GM12875 (cell line): ENCODE data around the gene ABHD4.
"Not testable (repeated sequence)": the region's sequence is repeated elsewhere in the genome, so short reads cannot be mapped to it uniquely, and the experiment has no call there.

Experiments
- H3K4me3 ChIP-seq: one replicate; pipeline ENCODE4 v1.5.1; 2011; ENCODE audit warnings: low read depth, low read length, control low read depth
- CTCF ChIP-seq: IDR thresholded peaks from 2 replicates; pipeline ENCODE4 v1.5.1; 2011; ENCODE audit warnings: low read depth, mild to moderate bottlenecking, control low read depth, inconsistent platforms, low read length, moderate library complexity, borderline replicate concordance; ENCODE audit not compliant: insufficient read depth

ABHD4 gene

GRCh38 chr14:22613106-22613695 is 15.1 kb downstream of the ABHD4 start:
- H3K4me3 ChIP-seq, result no peak overlapping the region
- TF ChIP-seq CTCF, result no peak

DNA sequence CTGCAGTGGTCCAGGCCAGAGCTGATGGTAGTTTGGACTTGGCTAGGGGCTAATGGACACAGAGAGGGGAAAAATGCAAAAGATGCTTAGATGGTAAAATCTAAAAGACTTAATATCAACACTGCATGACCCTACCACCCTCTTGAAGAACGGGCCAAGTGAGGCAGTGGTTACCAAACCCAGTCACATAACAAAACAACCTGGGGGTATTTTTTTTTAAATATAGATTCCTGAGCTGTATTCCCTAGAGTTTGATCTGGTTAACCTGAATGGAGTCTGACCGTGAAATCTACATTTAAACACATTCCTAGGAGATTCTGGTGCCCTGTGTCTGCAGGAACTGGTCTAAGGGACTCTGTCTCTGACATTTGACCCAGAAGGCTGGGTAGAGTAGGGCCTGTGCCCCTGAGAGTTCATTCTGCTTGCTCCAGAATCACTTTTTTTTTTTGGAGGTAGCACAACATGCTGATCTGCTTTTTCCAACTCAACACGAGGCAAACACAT is 15.7 kb downstream of the ABHD4 start:
- no peak for TF ChIP-seq CTCF
- H3K4me3 ChIP-seq, result no peak overlapping the region

GRCh38 chr14:22614240-22614799 is 16.2 kb downstream of the ABHD4 start:
- no peak overlapping the region for H3K4me3 ChIP-seq
- no peak for TF ChIP-seq CTCF

GRCh38 chr14:22615765-22616164 is 17.7 kb downstream of the ABHD4 start:
- H3K4me3 ChIP-seq, result not testable (repeated sequence)

DNA sequence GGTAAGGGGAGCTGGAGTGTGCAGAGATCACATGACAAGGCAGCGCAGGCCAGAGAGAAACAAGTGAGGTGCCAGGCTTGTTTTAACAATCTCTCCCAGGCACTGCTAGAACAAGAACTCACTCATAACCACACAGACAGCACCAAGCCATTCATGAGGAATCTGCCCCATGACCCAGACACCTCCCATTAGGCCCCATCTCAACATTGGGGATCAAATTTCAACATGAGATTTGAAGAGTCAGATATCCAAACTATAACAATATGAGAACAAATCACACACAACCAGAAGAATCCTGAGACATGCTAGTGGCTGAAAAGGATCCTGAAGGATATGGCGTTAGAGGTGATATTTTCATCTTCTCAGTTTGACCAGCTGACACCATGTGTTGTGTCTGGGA is 24.2 kb downstream of the ABHD4 start:
- no peak for TF ChIP-seq CTCF
- H3K4me3 ChIP-seq, result no peak overlapping the region

GRCh38 chr14:22623047-22623446 is 24.9 kb downstream of the ABHD4 start:
- no peak overlapping the region for H3K4me3 ChIP-seq
- TF ChIP-seq CTCF, result no peak

- no peak for TF ChIP-seq CTCF
Observed at GRCh38 chr14:22626590-22626989, 28.5 kb downstream of the ABHD4 start.

More at GRCh38 chr14:22626590-22626989, 28.5 kb downstream of the ABHD4 start:
- no peak overlapping the region for H3K4me3 ChIP-seq
